Trophoblast cell (in vitro differentiated cells and primary cell): ENCODE measurements around the gene CD79B.
A peak's percentile ranks its signal among the peaks of the same experiment; 100 is the strongest.
"Not testable (repeated sequence)": the region's sequence is repeated elsewhere in the genome, so short reads cannot be mapped to it uniquely, and the experiment has no call there.

ENCODE experiments used
- DNase-seq, 2 donors: peaks; one replicate each; pipeline ENCODE4 v3.0.0-alpha.2; 2016
- H2AFZ ChIP-seq: 2 replicates; pipeline ENCODE4 v1.6.1; 2013; ENCODE audit warnings: low read length, moderate library complexity, mild to moderate bottlenecking; ENCODE audit not compliant: insufficient read depth, poor library complexity
- H2AK5ac ChIP-seq: 2 replicates; pipeline ENCODE4 v1.6.1; 2013; ENCODE audit warnings: mild to moderate bottlenecking, low read length
- H2BK120ac ChIP-seq: 2 replicates; pipeline ENCODE4 v1.6.1; 2013; ENCODE audit warnings: low read length, mild to moderate bottlenecking, moderate library complexity; ENCODE audit not compliant: insufficient read depth, poor library complexity
- H2BK12ac ChIP-seq: 2 replicates; pipeline ENCODE4 v1.6.1; 2013; ENCODE audit warnings: mild to moderate bottlenecking, low read length, moderate library complexity
- H2BK5ac ChIP-seq: 2 replicates; pipeline ENCODE4 v1.6.1; 2013; ENCODE audit warnings: low read length, low read depth, moderate library complexity, mild to moderate bottlenecking; ENCODE audit not compliant: poor library complexity
- H3K14ac ChIP-seq: 2 replicates; pipeline ENCODE4 v1.6.1; 2013; ENCODE audit warnings: mild to moderate bottlenecking, low read length
- H3K18ac ChIP-seq: 2 replicates; pipeline ENCODE4 v1.6.1; 2013; ENCODE audit warnings: mild to moderate bottlenecking, low read length
- H3K23ac ChIP-seq: 2 replicates; pipeline ENCODE4 v1.6.1; 2013; ENCODE audit warnings: low read length
- H3K27ac ChIP-seq: 2 replicates; pipeline ENCODE4 v1.5.1; 2013; ENCODE audit warnings: low read depth, mild to moderate bottlenecking, inconsistent platforms, low read length, moderate library complexity
- H3K27me3 ChIP-seq: 2 replicates; pipeline ENCODE4 v1.6.1; 2013; ENCODE audit warnings: inconsistent platforms, mild to moderate bottlenecking, low read length, moderate library complexity; ENCODE audit not compliant: insufficient read depth
- H3K36me3 ChIP-seq, 2 experiments: 1 replicate in 1 of 2; 2 replicates in 1 of 2; pipeline ENCODE4 v1.6.1; 2013; ENCODE audit warnings: low read length in 2 of 2, mild to moderate bottlenecking in 2 of 2, moderate library complexity in 1 of 2; ENCODE audit not compliant: insufficient read depth in 2 of 2, control insufficient read depth in 1 of 2
- H3K4ac ChIP-seq: 2 replicates; pipeline ENCODE4 v1.6.1; 2013; ENCODE audit warnings: low read depth, mild to moderate bottlenecking, low read length, moderate library complexity
- H3K4me1 ChIP-seq, 2 experiments: 1 replicate in 1 of 2; 2 replicates in 1 of 2; pipeline ENCODE4 v1.6.1; 2013; ENCODE audit warnings: low read length in 2 of 2, mild to moderate bottlenecking in 2 of 2, moderate library complexity in 1 of 2; ENCODE audit not compliant: insufficient read depth in 2 of 2, control insufficient read depth in 1 of 2
- H3K4me2 ChIP-seq: 2 replicates; pipeline ENCODE4 v1.6.1; 2013; ENCODE audit warnings: inconsistent platforms, mild to moderate bottlenecking, low read length, moderate library complexity
- H3K4me3 ChIP-seq: 2 replicates; pipeline ENCODE4 v1.5.1; 2013; ENCODE audit warnings: mild to moderate bottlenecking, low read depth, low read length, inconsistent platforms
- H3K79me1 ChIP-seq: one replicate; pipeline ENCODE4 v1.6.1; 2013; ENCODE audit warnings: low read length
- H3K79me2 ChIP-seq: 2 replicates; pipeline ENCODE4 v1.6.1; 2013; ENCODE audit warnings: low read length, mild to moderate bottlenecking; ENCODE audit not compliant: control insufficient read depth, insufficient read depth, poor library complexity
- H3K9ac ChIP-seq: 2 replicates; pipeline ENCODE4 v1.6.1; 2013; ENCODE audit warnings: mild to moderate bottlenecking, low read length
- H3K9me3 ChIP-seq: 2 replicates; pipeline ENCODE4 v1.6.1; 2013; ENCODE audit warnings: low read depth, mild to moderate bottlenecking, control low read depth, inconsistent platforms, low read length; ENCODE audit not compliant: insufficient read depth
- H4K12ac ChIP-seq: 2 replicates; pipeline ENCODE4 v1.6.1; 2013; ENCODE audit warnings: low read depth, mild to moderate bottlenecking, low read length, moderate library complexity
- H4K8ac ChIP-seq: 2 replicates; pipeline ENCODE4 v1.6.1; 2013; ENCODE audit warnings: low read depth, mild to moderate bottlenecking, low read length, moderate library complexity
- H4K91ac ChIP-seq: one replicate; pipeline ENCODE4 v1.6.1; 2013; ENCODE audit warnings: low read depth, mild to moderate bottlenecking, low read length, moderate library complexity
- WGBS: extraction: QIAGEN DNeasy Blood & Tissue Kit; methylation state at CpG from one replicate; pipeline ENCODE4 v1.1.7; 2013; ENCODE audit warnings: missing lambda C conversion rate; ENCODE audit not compliant: insufficient read length, insufficient coverage; ENCODE audit errors: extremely low coverage; 5-methylcytosine and 5-hydroxymethylcytosine counted together

CD79B gene

GRCh38 chr17:63882626-63883126 lies 49.5 kb downstream of the CD79B start:
- H3K27me3 ChIP-seq, H3K79me2 ChIP-seq, H3K4me3 ChIP-seq, H3K4me1 ChIP-seq, H3K79me1 ChIP-seq, H3K9ac ChIP-seq, H3K9me3 ChIP-seq, H3K27ac ChIP-seq, H3K36me3 ChIP-seq, H2AFZ ChIP-seq, H2BK5ac ChIP-seq, H3K14ac ChIP-seq, H4K91ac ChIP-seq, H2BK12ac ChIP-seq, H2BK120ac ChIP-seq, H3K4ac ChIP-seq, H4K12ac ChIP-seq, H3K4me2 ChIP-seq, H2AK5ac ChIP-seq, H4K8ac ChIP-seq, H3K18ac ChIP-seq, H3K23ac ChIP-seq: not testable (repeated sequence)
- WGBS = no CpG with 5 or more reads among the region's 9 CpGs
- peak; percentile 19 to 57 for DNase-seq

GRCh38 chr17:63881935-63882601 lies 50.1 kb downstream of the CD79B start, which contains the start of gene GH2:
Gene GH2 (minus strand): TSS chr17:63881944. CDS start chr17:63881801, 143 bp downstream.
- H3K79me2 ChIP-seq = no peaks in the 10 kb centered on the region
- H4K8ac ChIP-seq = no peak within 1 kb of the TSS
- no peak within 1 kb of the TSS for H3K9ac ChIP-seq
- H3K4me3 ChIP-seq = no peak within 1 kb of the TSS
- H4K91ac ChIP-seq = no peak within 1 kb of the TSS
- H4K12ac ChIP-seq = no peak within 1 kb of the TSS
- no peaks in the 10 kb centered on the region for H3K27me3 ChIP-seq
- no peak within 1 kb of the TSS for H2BK120ac ChIP-seq
- H3K4me2 ChIP-seq = no peak within 1 kb of the TSS
- no peak within 1 kb of the TSS for H3K27ac ChIP-seq
- H3K9me3 ChIP-seq = peaks cover 4% of the 10 kb centered on the region
- H3K14ac ChIP-seq = no peak within 1 kb of the TSS
- no peak within 1 kb of the TSS for H2BK12ac ChIP-seq
- no peak within 1 kb of the TSS for H3K4ac ChIP-seq
- H3K18ac ChIP-seq = no peak within 1 kb of the TSS
- no peaks in the 10 kb centered on the region for H3K36me3 ChIP-seq
- H2BK5ac ChIP-seq = no peak within 1 kb of the TSS
- H3K4me1 ChIP-seq = peaks cover 3% of the 10 kb centered on the region in 2 experiments
- WGBS = no CpG with 5 or more reads among the region's 15 CpGs
- no peak within 1 kb of the TSS for H2AK5ac ChIP-seq
- peak within 1 kb of the TSS; percentile 74 for H3K23ac ChIP-seq
- DNase-seq = peak; percentile 47 to 81
- no peaks in the 10 kb centered on the region for H3K79me1 ChIP-seq
- H2AFZ ChIP-seq = no peak within 1 kb of the TSS

GRCh38 chr17:63881337-63881736 lies 50.8 kb downstream of the CD79B start:
- H3K4ac ChIP-seq, H2BK12ac ChIP-seq, H3K27ac ChIP-seq, H3K14ac ChIP-seq, H2BK120ac ChIP-seq, H3K79me1 ChIP-seq, H3K4me2 ChIP-seq, H3K4me3 ChIP-seq, H3K36me3 ChIP-seq, H3K9ac ChIP-seq, H4K91ac ChIP-seq, H2AK5ac ChIP-seq, H3K23ac ChIP-seq, H3K9me3 ChIP-seq, H2BK5ac ChIP-seq, H3K18ac ChIP-seq, H2AFZ ChIP-seq, H4K12ac ChIP-seq, H3K79me2 ChIP-seq, H4K8ac ChIP-seq, H3K27me3 ChIP-seq, H3K4me1 ChIP-seq: not testable (repeated sequence)
- peak; percentile 10 to 48 for DNase-seq
- no CpG with 5 or more reads among the region's 11 CpGs for WGBS

- Histone ChIP-seq H2BK12ac (no peak overlapping the region), H2BK5ac (no peak overlapping the region), H4K91ac (no peak overlapping the region), H3K27me3 (no peaks in the 10 kb centered on the region), H3K4me3 (no peak overlapping the region), H2BK120ac (no peak overlapping the region), H3K18ac (no peak overlapping the region), H3K4me2 (no peak overlapping the region), H2AK5ac (no peak overlapping the region), H3K27ac (no peak overlapping the region), H3K9ac (no peak overlapping the region), H3K23ac (no peak overlapping the region), H3K14ac (no peak overlapping the region), H4K12ac (no peak overlapping the region), H4K8ac (no peak overlapping the region), H3K36me3 (no peaks in the 10 kb centered on the region), H3K4ac (no peak overlapping the region), H3K79me2 (no peaks in the 10 kb centered on the region), H3K4me1 (peaks cover 3% of the 10 kb centered on the region in 2 experiments), H3K9me3 (peaks cover 4% of the 10 kb centered on the region), H2AFZ (no peak overlapping the region), H3K79me1 (no peaks in the 10 kb centered on the region)
- no peak for DNase-seq
- WGBS = no CpG with 5 or more reads among the region's 12 CpGs
Observed at GRCh38 chr17:63880706-63881105, 51.4 kb downstream of the CD79B start.
